Astrocyte (in vitro differentiated cells and primary cell): ENCODE results near the gene MIA. TPM values are rescaled to one million over a fixed set of nuclear protein-coding genes. Genes with fewer than 3 reads are reported as not detected.
A peak's percentile ranks its signal among the peaks of the same experiment; 100 is the strongest.
"Not testable (repeated sequence)": the region's sequence is repeated elsewhere in the genome, so short reads cannot be mapped to it uniquely, and the experiment has no call there.

Experiments used
- DNase-seq: peaks from one replicate; pipeline ENCODE4 v3.0.0-alpha.2; 2010; ENCODE audit warnings: low read depth
- FAIRE-seq: peaks from 2 replicates; lab custom pipeline; 2011; peaks lifted over from hg19 to GRCh38; lab: Jason Lieb, UNC
- H2AFZ ChIP-seq: 2 replicates; pipeline ENCODE4 v1.6.0; 2012; ENCODE audit warnings: low read depth, low read length, inconsistent platforms
- H3K27ac ChIP-seq: 2 replicates; pipeline ENCODE4 v1.5.1; 2011; ENCODE audit warnings: low read depth, low read length, inconsistent platforms
- H3K27me3 ChIP-seq: 2 replicates; pipeline ENCODE4 v1.6.0; 2011; ENCODE audit warnings: low read length, inconsistent platforms; ENCODE audit not compliant: insufficient read depth
- H3K36me3 ChIP-seq: 2 replicates; pipeline ENCODE4 v1.5.1; 2011; ENCODE audit warnings: low read length, inconsistent platforms; ENCODE audit not compliant: insufficient read depth
- H3K4me1 ChIP-seq: 2 replicates; pipeline ENCODE4 v1.5.1; 2011; ENCODE audit warnings: low read length, inconsistent platforms; ENCODE audit not compliant: insufficient read depth
- H3K4me2 ChIP-seq: 2 replicates; pipeline ENCODE4 v1.6.0; 2012; ENCODE audit warnings: low read length, inconsistent platforms
- H3K4me3 ChIP-seq: 2 replicates; pipeline ENCODE4 v1.5.1; 2011; ENCODE audit warnings: low read depth, mild to moderate bottlenecking, low read length, inconsistent platforms; ENCODE audit not compliant: insufficient read depth
- H3K79me2 ChIP-seq: 2 replicates; pipeline ENCODE4 v1.6.0; 2012; ENCODE audit warnings: mild to moderate bottlenecking, low read length, inconsistent platforms; ENCODE audit not compliant: insufficient read depth
- H3K9ac ChIP-seq: 2 replicates; pipeline ENCODE4 v1.6.0; 2012; ENCODE audit warnings: mild to moderate bottlenecking, low read length, inconsistent platforms
- H3K9me3 ChIP-seq: 2 replicates; pipeline ENCODE4 v1.5.1; 2012; ENCODE audit warnings: low read depth, mild to moderate bottlenecking, low read length, inconsistent platforms; ENCODE audit not compliant: insufficient read depth
- H4K20me1 ChIP-seq: 2 replicates; pipeline ENCODE4 v1.6.0; 2012; ENCODE audit warnings: low read length, inconsistent platforms; ENCODE audit not compliant: insufficient read depth
- H3K27ac Mint-ChIP-seq: one replicate; pipeline ENCODE4 v1.8.0; 2021; ENCODE audit warnings: mild to moderate bottlenecking, mixed read lengths; ENCODE audit not compliant: unreplicated experiment
- H3K27me3 Mint-ChIP-seq: one replicate; pipeline ENCODE4 v1.8.0; 2021; ENCODE audit warnings: low read depth, mixed read lengths; ENCODE audit not compliant: unreplicated experiment
- H3K36me3 Mint-ChIP-seq: one replicate; pipeline ENCODE4 v1.8.0; 2021; ENCODE audit warnings: low read depth, mixed read lengths; ENCODE audit not compliant: unreplicated experiment
- H3K4me1 Mint-ChIP-seq: one replicate; pipeline ENCODE4 v1.8.0; 2021; ENCODE audit warnings: low read depth, mixed read lengths; ENCODE audit not compliant: unreplicated experiment
- H3K4me3 Mint-ChIP-seq: one replicate; pipeline ENCODE4 v1.8.0; 2021; ENCODE audit warnings: mild to moderate bottlenecking, moderate library complexity, mixed read lengths; ENCODE audit not compliant: unreplicated experiment
- H3K9me3 Mint-ChIP-seq: one replicate; pipeline ENCODE4 v1.8.0; 2021; ENCODE audit warnings: mild to moderate bottlenecking, mixed read lengths; ENCODE audit not compliant: unreplicated experiment
- CTCF ChIP-seq: IDR thresholded peaks from 2 replicates; pipeline ENCODE4 v1.5.1; 2011; ENCODE audit warnings: low read depth, mild to moderate bottlenecking, inconsistent platforms, low read length, moderate library complexity; ENCODE audit not compliant: insufficient read depth
- EZH2 ChIP-seq: IDR thresholded peaks from 2 replicates; pipeline ENCODE4 v1.6.1; 2012; ENCODE audit warnings: mild to moderate bottlenecking, low read length, inconsistent platforms; ENCODE audit not compliant: insufficient read depth
- total RNA-seq: library from RNA; stranded (reverse); gene quantifications from 2 replicates; pipeline ENCODE4 v1.2.1, GENCODE V29; 2021

Gene MIA
- total RNA-seq, 1 donor from 2014 or later = 2.5 TPM

GRCh38 chr19:40809358-40810086 lies 34.2 kb downstream of the MIA start:
- Histone ChIP-seq H3K9me3 (no peaks in the 10 kb centered on the region), H3K27ac (no peak overlapping the region), H4K20me1 (peaks cover 54% of the 10 kb centered on the region), H3K27me3 (peaks cover 11% of the 10 kb centered on the region), H3K4me2 (peak overlapping the region; percentile 78), H3K4me1 (peaks cover 27% of the 10 kb centered on the region), H3K9ac (no peak overlapping the region), H3K79me2 (peaks cover 41% of the 10 kb centered on the region), H3K36me3 (peaks cover 4% of the 10 kb centered on the region), H3K4me3 (no peak overlapping the region), H2AFZ (no peak overlapping the region)
- no peak for DNase-seq
- peaks cover 14% of the 10 kb centered on the region for H3K36me3 Mint-ChIP-seq
- H3K27me3 Mint-ChIP-seq = peaks cover 6% of the 10 kb centered on the region
- peak overlapping the region; percentile 64 for H3K4me3 Mint-ChIP-seq
- peaks cover 34% of the 10 kb centered on the region for H3K4me1 Mint-ChIP-seq
- no peak for TF ChIP-seq CTCF
- no peak for TF ChIP-seq EZH2
- FAIRE-seq = no peak
- peak overlapping the region; percentile 47 for H3K27ac Mint-ChIP-seq
- H3K9me3 Mint-ChIP-seq = no peaks in the 10 kb centered on the region

- Histone ChIP-seq H3K36me3 (peaks cover 4% of the 10 kb centered on the region), H3K4me3 (no peak overlapping the region), H4K20me1 (peaks cover 48% of the 10 kb centered on the region), H3K27me3 (peaks cover 11% of the 10 kb centered on the region), H3K4me2 (peak overlapping the region; percentile 78), H2AFZ (no peak overlapping the region), H3K79me2 (peaks cover 35% of the 10 kb centered on the region), H3K4me1 (peaks cover 24% of the 10 kb centered on the region), H3K27ac (no peak overlapping the region), H3K9ac (no peak overlapping the region), H3K9me3 (no peaks in the 10 kb centered on the region)
- Mint-ChIP-seq H3K4me3 (peak overlapping the region; percentile 64), H3K27ac (peak overlapping the region; percentile 47), H3K4me1 (peaks cover 29% of the 10 kb centered on the region), H3K36me3 (peaks cover 14% of the 10 kb centered on the region), H3K9me3 (no peaks in the 10 kb centered on the region), H3K27me3 (peaks cover 10% of the 10 kb centered on the region)
- FAIRE-seq (no peak), DNase-seq (no peak)
- TF ChIP-seq EZH2 = no peak
- no peak for TF ChIP-seq CTCF
Measured at GRCh38 chr19:40810160-40810559, 34.8 kb downstream of the MIA start.

- not testable (repeated sequence) for H3K9ac ChIP-seq, H3K27ac ChIP-seq, H3K9me3 ChIP-seq, H3K9me3 Mint-ChIP-seq, FAIRE-seq, H3K36me3 ChIP-seq, H2AFZ ChIP-seq
- Histone ChIP-seq H3K79me2 (peaks cover 28% of the 10 kb centered on the region), H3K27me3 (peaks cover 11% of the 10 kb centered on the region), H3K4me2 (peak overlapping the region; percentile 78), H3K4me1 (peaks cover 24% of the 10 kb centered on the region), H3K4me3 (peak overlapping the region; percentile 36), H4K20me1 (peaks cover 41% of the 10 kb centered on the region)
- H3K27me3 Mint-ChIP-seq = peaks cover 14% of the 10 kb centered on the region
- H3K27ac Mint-ChIP-seq = peak overlapping the region; percentile 97
- peak overlapping the region; percentile 85 for H3K4me3 Mint-ChIP-seq
- DNase-seq = peak; percentile 60
- H3K4me1 Mint-ChIP-seq = peaks cover 29% of the 10 kb centered on the region
- peaks cover 14% of the 10 kb centered on the region for H3K36me3 Mint-ChIP-seq
Measured at GRCh38 chr19:40810649-40811408, 35.5 kb downstream of the MIA start.
